GM23248 (cell line): ENCODE results near the gene ZC3H7A. TPM values are rescaled to one million over a fixed set of nuclear protein-coding genes. Genes with fewer than 3 reads are reported as not detected.
"Not testable (repeated sequence)": the region's sequence is repeated elsewhere in the genome, so short reads cannot be mapped to it uniquely, and the experiment has no call there.

Experiments
- DNase-seq: peaks from one replicate; pipeline ENCODE4 v3.0.0-alpha.2; 2015
- H2AFZ ChIP-seq: fragments of 200-600 bp; sonication (generic); 2 replicates; pipeline ENCODE4 v1.6.1; 2016; ENCODE audit warnings: antibody characterized with exemption
- H3F3A ChIP-seq: fragments of 200-600 bp; sonication (generic); 2 replicates; pipeline ENCODE4 v1.6.1; 2016; ENCODE audit warnings: mild to moderate bottlenecking, antibody characterized with exemption, mixed run types; ENCODE audit not compliant: insufficient read depth
- H3K27ac ChIP-seq: fragments of 200-600 bp; sonication (generic); 2 replicates; pipeline ENCODE4 v1.5.1; 2016; ENCODE audit warnings: mild to moderate bottlenecking
- H3K27me3 ChIP-seq: fragments of 200-600 bp; sonication (generic); replicated peaks from 2 replicates; pipeline ENCODE4 v1.6.1; 2016; ENCODE audit warnings: mild to moderate bottlenecking; ENCODE audit not compliant: insufficient read depth
- H3K36me3 ChIP-seq: fragments of 200-600 bp; sonication (generic); 2 replicates; pipeline ENCODE4 v1.6.1; 2016; ENCODE audit warnings: low read depth, mild to moderate bottlenecking
- H3K4me1 ChIP-seq: fragments of 200-600 bp; sonication (generic); 2 replicates; pipeline ENCODE4 v1.6.1; 2016; ENCODE audit warnings: mild to moderate bottlenecking; ENCODE audit not compliant: insufficient read depth
- H3K4me2 ChIP-seq: fragments of 200-600 bp; sonication (generic); one replicate; pipeline ENCODE4 v1.6.1; 2016; ENCODE audit warnings: mild to moderate bottlenecking; ENCODE audit not compliant: unreplicated experiment
- H3K4me3 ChIP-seq: fragments of 200-600 bp; sonication (generic); 2 replicates; pipeline ENCODE4 v1.5.1; 2016; ENCODE audit warnings: mild to moderate bottlenecking
- H3K79me2 ChIP-seq: fragments of 200-600 bp; sonication (generic); 2 replicates; pipeline ENCODE4 v1.6.1; 2016; ENCODE audit warnings: mild to moderate bottlenecking; ENCODE audit not compliant: insufficient read depth
- H3K9ac ChIP-seq: fragments of 200-600 bp; sonication (generic); 2 replicates; pipeline ENCODE4 v1.6.1; 2016; ENCODE audit warnings: mild to moderate bottlenecking
- H3K9me2 ChIP-seq: fragments of 200-600 bp; sonication (generic); 2 replicates; pipeline ENCODE4 v1.6.1; 2016; ENCODE audit warnings: mixed run types, mild to moderate bottlenecking, moderate library complexity; ENCODE audit not compliant: insufficient read depth
- H3K9me3 ChIP-seq: fragments of 200-600 bp; sonication (generic); one replicate; pipeline ENCODE4 v1.6.1; 2017; ENCODE audit warnings: low read depth
- H4K20me1 ChIP-seq: fragments of 200-600 bp; sonication (generic); 2 replicates; pipeline ENCODE4 v1.6.0; 2016; ENCODE audit not compliant: insufficient read depth
- EZH2 ChIP-seq: fragments of 200-600 bp; sonication (generic); IDR thresholded peaks from 2 replicates; pipeline ENCODE4 v1.6.1; 2018; ENCODE audit warnings: antibody characterized with exemption, mild to moderate bottlenecking; ENCODE audit not compliant: insufficient read depth, poor library complexity, severe bottlenecking
- EZH2phosphoT487 ChIP-seq: fragments of 200-600 bp; sonication (generic); IDR thresholded peaks from 2 replicates; pipeline ENCODE4 v1.6.1; 2018; ENCODE audit warnings: antibody characterized with exemption, moderate library complexity, mild to moderate bottlenecking, low read depth; ENCODE audit not compliant: insufficient read depth
- WGBS, 2 experiments: methylation state at CpG; one replicate each; pipeline ENCODE4 v1.1.6; 2015 to 2017; ENCODE audit warnings: low lambda C conversion rate in 2 of 2, low coverage in 1 of 2; ENCODE audit errors: missing lambda C conversion rate in 2 of 2; 5-methylcytosine and 5-hydroxymethylcytosine counted together
- in situ Hi-C: fragments of 300-500 bp; cut with MboI; formaldehyde crosslinking; loops from 2 replicates; pipeline ENCODE4 v1.15.0; 2020
- polyA plus RNA-seq: library from polyadenylated mRNA; unstranded; fragments of >200 nt; fragmentation: Nextera tagmentation; extraction: Ambion mirVana; gene quantifications from 2 replicates; pipeline ENCODE4 v1.2.1, GENCODE V29; 2016
- total RNA-seq: library from RNA; depleted of rRNA; stranded (reverse); fragments of >200 nt; shearing (Covaris generic); gene quantifications from 2 replicates; pipeline ENCODE4 v1.2.3, GENCODE V29; 2014

Gene ZC3H7A
- total and polyA plus RNA-seq, 2 experiments from 2014 or later: 33.6 to 48.0 TPM

- no peaks in the 10 kb centered on the region for H3F3A ChIP-seq
- no peak overlapping the region for H3K4me3 ChIP-seq
- H3K9me2 ChIP-seq: no peaks in the 10 kb centered on the region
- H3K27ac ChIP-seq: no peak overlapping the region
- no peak overlapping the region for H3K9ac ChIP-seq
- in situ Hi-C loops: loop anchor here (10.0 to 25.0 kb wide), 2 partner anchors 60 to 412 kb away; no protein-coding TSS in a partner anchor
- no peaks in the 10 kb centered on the region for H4K20me1 ChIP-seq
- H2AFZ ChIP-seq: no peak overlapping the region
- no peaks in the 10 kb centered on the region for H3K4me1 ChIP-seq
- TF ChIP-seq EZH2: no peak
- no peak for TF ChIP-seq EZH2phosphoT487
- no peaks in the 10 kb centered on the region for H3K9me3 ChIP-seq
- no peaks in the 10 kb centered on the region for H3K79me2 ChIP-seq
- H3K4me2 ChIP-seq: no peak overlapping the region
- DNase-seq: peak; percentile 13
- no peaks in the 10 kb centered on the region for H3K27me3 ChIP-seq
- 5 to 7% methylated on average over 5 of the region's 5 CpGs for WGBS, 2 experiments
- no peaks in the 10 kb centered on the region for H3K36me3 ChIP-seq
Observed at GRCh38 chr16:11824362-11824761, 27.3 kb upstream of the ZC3H7A start.

GRCh38 chr16:11823645-11824044 lies 26.6 kb upstream of the ZC3H7A start:
- DNase-seq, H3K27me3 ChIP-seq, H4K20me1 ChIP-seq, H3K9me3 ChIP-seq, H2AFZ ChIP-seq, H3K79me2 ChIP-seq, H3K4me2 ChIP-seq, H3F3A ChIP-seq, H3K9ac ChIP-seq, H3K4me1 ChIP-seq, H3K9me2 ChIP-seq, H3K36me3 ChIP-seq, H3K4me3 ChIP-seq, H3K27ac ChIP-seq: not testable (repeated sequence)
- WGBS, 2 experiments: 84 to 89% methylated on average over 5 of the region's 5 CpGs
- in situ Hi-C loops: loop anchor here (10.0 to 25.0 kb wide), 2 partner anchors 61 to 411 kb away; no protein-coding TSS in a partner anchor

- Histone ChIP-seq H3K27me3 (no peaks in the 10 kb centered on the region), H3K4me1 (no peaks in the 10 kb centered on the region), H3K9me3 (no peaks in the 10 kb centered on the region), H3F3A (no peaks in the 10 kb centered on the region), H2AFZ (no peak overlapping the region), H3K79me2 (no peaks in the 10 kb centered on the region), H4K20me1 (no peaks in the 10 kb centered on the region), H3K4me2 (no peak overlapping the region), H3K27ac (no peak overlapping the region), H3K9me2 (no peaks in the 10 kb centered on the region), H3K9ac (no peak overlapping the region), H3K4me3 (no peak overlapping the region), H3K36me3 (no peaks in the 10 kb centered on the region)
- WGBS, 2 experiments: 87 to 90% methylated on average over 10 of the region's 10 CpGs
- in situ Hi-C loops: loop anchor here (10.0 to 25.0 kb wide), 2 partner anchors 65 to 407 kb away; no protein-coding TSS in a partner anchor
- TF ChIP-seq EZH2 (no peak), EZH2phosphoT487 (no peak)
- DNase-seq: no peak
Observed at GRCh38 chr16:11819798-11820197, 22.7 kb upstream of the ZC3H7A start.

GRCh38 chr16:11818970-11819369 lies 21.9 kb upstream of the ZC3H7A start:
- H3K4me1 ChIP-seq, H3K9me2 ChIP-seq, H3K9me3 ChIP-seq, H3K4me2 ChIP-seq, H4K20me1 ChIP-seq, H3F3A ChIP-seq, H3K79me2 ChIP-seq, H3K9ac ChIP-seq, H2AFZ ChIP-seq, H3K27me3 ChIP-seq, DNase-seq, H3K27ac ChIP-seq, H3K4me3 ChIP-seq, H3K36me3 ChIP-seq: not testable (repeated sequence)
- in situ Hi-C loops: loop anchor here (25.0 kb wide), 1 partner anchor 407 kb away; no protein-coding TSS in a partner anchor
- WGBS, 2 experiments: 92% methylated on average over 13 of the region's 13 CpGs

GRCh38 chr16:11816123-11816522 lies 19.1 kb upstream of the ZC3H7A start:
- Histone ChIP-seq H3K9me2 (no peaks in the 10 kb centered on the region), H3K4me1 (no peaks in the 10 kb centered on the region), H3K4me2 (no peak overlapping the region), H3K36me3 (no peaks in the 10 kb centered on the region), H3K4me3 (no peak overlapping the region), H2AFZ (no peak overlapping the region), H3F3A (no peaks in the 10 kb centered on the region), H3K9ac (no peak overlapping the region), H4K20me1 (no peaks in the 10 kb centered on the region), H3K9me3 (no peaks in the 10 kb centered on the region), H3K27me3 (no peaks in the 10 kb centered on the region), H3K79me2 (no peaks in the 10 kb centered on the region), H3K27ac (no peak overlapping the region)
- 55 to 66% methylated on average over 5 of the region's 5 CpGs for WGBS, 2 experiments
- in situ Hi-C loops: loop anchor here (25.0 kb wide), 1 partner anchor 404 kb away; no protein-coding TSS in a partner anchor
- TF ChIP-seq EZH2 (no peak), EZH2phosphoT487 (no peak)
- no peak for DNase-seq

GRCh38 chr16:11814800-11815199 lies 17.7 kb upstream of the ZC3H7A start:
- not testable (repeated sequence) for H3F3A ChIP-seq, H3K36me3 ChIP-seq, H3K9ac ChIP-seq, H3K4me1 ChIP-seq, H2AFZ ChIP-seq, H4K20me1 ChIP-seq, H3K27ac ChIP-seq, H3K27me3 ChIP-seq, H3K4me3 ChIP-seq, H3K9me2 ChIP-seq, H3K79me2 ChIP-seq, H3K9me3 ChIP-seq, DNase-seq, H3K4me2 ChIP-seq
- in situ Hi-C loops: loop anchor here (25.0 kb wide), 1 partner anchor 402 kb away; no protein-coding TSS in a partner anchor
- WGBS, 2 experiments: 77 to 81% methylated on average over 4 of the region's 4 CpGs
